ENCODE results near the gene PACS2. TPM values are rescaled to one million over a fixed set of nuclear protein-coding genes. Genes with fewer than 3 reads are reported as not detected.

Gene PACS2
- total RNA-seq, 1 experiment from 2014 or later: 55.2 TPM

- ATAC-seq (no peak), DNase-seq (ENCODE audit: low read depth, low spot score) (no peak)
- H3K4me3 ChIP-seq (ENCODE audit: low read depth in 2 of 2, low read length in 2 of 2): no peak overlapping the region
- POLR2A ChIA-PET: no interaction called here
- BruUV-seq (replicated peaks): no TSS peak
- intact Hi-C loops (cut with micrococcal nuclease; ENCODE audit: unreplicated experiment) (no loop called here), in situ Hi-C loops (cut with HindIII; ENCODE audit: low pct_unique_long_range_greater_than_20kb, low sequenced_read_pairs) (no loop called here)
- H3K27me3 ChIP-seq (ENCODE audit: control insufficient read depth, insufficient read depth, low read length): no peaks in the 10 kb centered on the region
- H3K4me1 ChIP-seq (ENCODE audit: control insufficient read depth, insufficient read depth, low read length): no peaks in the 10 kb centered on the region
- H3K27ac ChIP-seq (ENCODE audit: low read length): no peak overlapping the region
- no peaks in the 10 kb centered on the region for H3K9me3 ChIP-seq (ENCODE audit: control insufficient read depth, insufficient read depth, low read depth, low read length)
- TF ChIP-seq POLR2AphosphoS5 (IDR thresholded peaks at IDR 0.05; ENCODE audit: low read depth, low read length) (no peak), SIN3A (IDR thresholded peaks at IDR 0.05; ENCODE audit: borderline replicate concordance, insufficient read depth, low read depth, low read length) (no peak), CTCF (IDR thresholded peaks at IDR 0.05) (no peak), REST (IDR thresholded peaks at IDR 0.05; ENCODE audit: insufficient read depth in 1 of 2, low read depth in 2 of 2, low read length in 1 of 2) (no peak), TCF7L2 (IDR thresholded peaks at IDR 0.05; ENCODE audit: low read depth, low read length) (no peak)
- CTCF ChIA-PET: no interaction called here
- H3K36me3 ChIP-seq (ENCODE audit: control insufficient read depth, insufficient read depth, low read length): no peaks in the 10 kb centered on the region
These were observed 15.0 kb downstream of the PACS2 start for GRCh38 chr14:105329411-105330150.

- CTCF ChIA-PET: no interaction called here
- DNase-seq (ENCODE audit: low read depth, low spot score): no peak
- H3K4me3 ChIP-seq (ENCODE audit: low read depth in 2 of 2, low read length in 2 of 2): no peak overlapping the region
These were observed 15.9 kb downstream of the PACS2 start for GRCh38 chr14:105330491-105330895.

More at GRCh38 chr14:105330491-105330895, 15.9 kb downstream of the PACS2 start:
- H3K36me3 ChIP-seq (ENCODE audit: control insufficient read depth, insufficient read depth, low read length): no peaks in the 10 kb centered on the region
- H3K4me1 ChIP-seq (ENCODE audit: control insufficient read depth, insufficient read depth, low read length): no peaks in the 10 kb centered on the region
- POLR2A ChIA-PET: no interaction called here
- intact Hi-C loops (cut with micrococcal nuclease; ENCODE audit: unreplicated experiment) (no loop called here), in situ Hi-C loops (cut with HindIII; ENCODE audit: low pct_unique_long_range_greater_than_20kb, low sequenced_read_pairs) (no loop called here)
- no TSS peak for BruUV-seq (replicated peaks)
- no peak for TF ChIP-seq POLR2AphosphoS5 (IDR thresholded peaks at IDR 0.05; ENCODE audit: low read depth, low read length)
- no peak for TF ChIP-seq REST (IDR thresholded peaks at IDR 0.05; ENCODE audit: insufficient read depth in 1 of 2, low read depth in 2 of 2, low read length in 1 of 2)
- H3K27me3 ChIP-seq (ENCODE audit: control insufficient read depth, insufficient read depth, low read length): no peaks in the 10 kb centered on the region
- no peak overlapping the region for H3K27ac ChIP-seq (ENCODE audit: low read length)
- no peak for ATAC-seq
- no peaks in the 10 kb centered on the region for H3K9me3 ChIP-seq (ENCODE audit: control insufficient read depth, insufficient read depth, low read depth, low read length)
